ENCODE data around the gene RTL10. TPM values are rescaled to one million over a fixed set of nuclear protein-coding genes. Genes with fewer than 3 reads are reported as not detected.
A peak's percentile ranks its signal among the peaks of the same experiment; 100 is the strongest.

The RTL10 gene
- total and polyA plus RNA-seq, 2 of the 4 experiments (the other 2 are of a cell fraction) = 8.6 to 12.1 TPM

- TF ChIP-seq RCOR1 (IDR thresholded peaks at IDR 0.05; ENCODE audit: insufficient replicate concordance, low read length) = no peak
Measured at GRCh38 chr22:19876941-19877625, 22.4 kb upstream of the RTL10 start (continued).

GRCh38 chr22:19876314-19876940 is 21.8 kb upstream of the RTL10 start:
- no peaks in the 10 kb centered on the region for H3K9me3 ChIP-seq (ENCODE audit: control insufficient read depth, insufficient read depth, low read length)
- TF ChIP-seq SMC3 (IDR thresholded peaks at IDR 0.05; ENCODE audit: low read depth, low read length) (no peak), CEBPB (IDR thresholded peaks at IDR 0.05; ENCODE audit: low read depth, low read length) (no peak), RCOR1 (IDR thresholded peaks at IDR 0.05; ENCODE audit: insufficient replicate concordance, low read length) (no peak), USF2 (IDR thresholded peaks at IDR 0.05; ENCODE audit: low read depth, low read length) (no peak), CHD1 (IDR thresholded peaks at IDR 0.05; ENCODE audit: low read depth, low read length) (no peak), NFE2L2 (IDR thresholded peaks at IDR 0.05; ENCODE audit: low read depth, low read length) (no peak), POLR2A (IDR thresholded peaks at IDR 0.05; ENCODE audit: low read depth, low read length) (no peak), RAD21 (IDR thresholded peaks at IDR 0.05; ENCODE audit: low read length) (no peak)
- no peak overlapping the region for H3K14ac ChIP-seq (replicated peaks; ENCODE audit: low read depth, low read length)
- H4K8ac ChIP-seq (ENCODE audit: low read depth in 2 of 2, low read length in 2 of 2) = no peak overlapping the region
- 60% methylated on average over 1 of the region's 21 CpGs; no CpG with 5 or more reads in 1 of the 2 experiments for WGBS, 2 experiments (ENCODE audit: extremely low coverage in 2 of 2, insufficient read length in 1 of 2)
- DNase-seq (no peak), ATAC-seq (ENCODE audit: low read depth) (no peak)
- no peak overlapping the region for H3K18ac ChIP-seq (ENCODE audit: low read depth, low read length)
- H3K56ac ChIP-seq (ENCODE audit: extremely low read depth, insufficient read depth, low read length) = no peak overlapping the region
- CTCF ChIA-PET = no interaction called here
- POLR2A ChIA-PET (ENCODE audit: unreplicated experiment) = no interaction called here
- H3K36me3 ChIP-seq (ENCODE audit: control insufficient read depth, insufficient read depth, low read length) = peaks cover 1% of the 10 kb centered on the region; the same call in 1 of the 2 replicates
- no peak overlapping the region for H4K5ac ChIP-seq (ENCODE audit: low read depth, low read length)
- H2AK5ac ChIP-seq (ENCODE audit: low read depth, low read length) = no peak overlapping the region; the same call in 1 of the 2 replicates
- H3K4ac ChIP-seq (ENCODE audit: low read depth, low read length) = no peak overlapping the region; the same call in 1 of the 2 replicates
- dilution Hi-C loops (cut with HindIII; ENCODE audit: low sequenced_read_pairs, unreplicated experiment) = no loop called here
- no peak overlapping the region for H3K4me3 ChIP-seq (ENCODE audit: insufficient read depth, low read depth, low read length)
- no peaks in the 10 kb centered on the region for H3K27me3 ChIP-seq (ENCODE audit: control insufficient read depth, insufficient read depth, low read length)
- no peak overlapping the region; the same call in 1 of the 2 replicates for H2BK20ac ChIP-seq (ENCODE audit: low read depth, low read length)
- in situ Hi-C loops (cut with MboI; ENCODE audit: low sequenced_read_pairs) = no loop called here
- H3K23ac ChIP-seq (ENCODE audit: low read depth, low read length) = no peak overlapping the region
- H3K79me1 ChIP-seq (ENCODE audit: low read depth in 1 of 2, low read length in 2 of 2) = peaks cover 18 to 37% of the 10 kb centered on the region in 2 experiments
- peaks cover under 1% of the 10 kb centered on the region for H4K20me1 ChIP-seq (ENCODE audit: insufficient read depth, low read length)
- H2BK5ac ChIP-seq (ENCODE audit: low read depth, low read length, poor library complexity, severe bottlenecking) = no peak overlapping the region
- H2AFZ ChIP-seq (replicated peaks; ENCODE audit: low read length, poor library complexity) = peak overlapping the region; percentile 5
- no peak overlapping the region for H3K9ac ChIP-seq (ENCODE audit: low read depth, low read length)
- no peak overlapping the region for H3K4me2 ChIP-seq (ENCODE audit: low read depth, low read length)
- no peak overlapping the region for H2BK15ac ChIP-seq (ENCODE audit: low read depth, low read length)
- intact Hi-C loops (cut with micrococcal nuclease) = no loop called here
- no peak overlapping the region for H4K91ac ChIP-seq (ENCODE audit: insufficient read depth, low read depth, low read length)
- no peak overlapping the region for H3K27ac ChIP-seq (ENCODE audit: insufficient read depth, low read length)
- H2AK9ac ChIP-seq (replicated peaks; ENCODE audit: low read depth, low read length, poor library complexity) = peak overlapping the region; percentile 77
- H2BK120ac ChIP-seq (ENCODE audit: low read depth, low read length) = no peak overlapping the region
- BruUV-seq (replicated peaks) = no TSS peak
- H3K4me1 ChIP-seq (ENCODE audit: control insufficient read depth, insufficient read depth, low read length) = peaks cover 35% of the 10 kb centered on the region
- H3K9me1 ChIP-seq (ENCODE audit: insufficient read depth, low read length) = peaks cover 28% of the 10 kb centered on the region
